ENCODE measurements around the gene ADCYAP1.

GRCh38 chr18:901761-902160 is 2.9 kb upstream of the ADCYAP1 start:
- no peak for TF ChIP-seq CTCF (IDR thresholded peaks at IDR 0.05)
- TF ChIP-seq POLR2AphosphoS5 (IDR thresholded peaks at IDR 0.05; ENCODE audit: insufficient read depth in 1 of 2, low read depth in 1 of 2), result no peak

Data from vagina (tissue), 2 donors.